SK-N-SH (cell line): ENCODE measurements around the gene NUAK2.

Experiments
- EP300 ChIP-seq, 2 experiments: IDR thresholded peaks; 2 replicates each; pipeline versions ENCODE4 v1.4.0 to v1.6.1; 2012; ENCODE audit warnings: borderline replicate concordance in 1 of 2, low read depth in 1 of 2, low read length in 1 of 2
- FOXJ3 ChIP-seq: sonication (generic); formaldehyde crosslinking; IDR thresholded peaks from 2 replicates; pipeline ENCODE4 v1.5.1; 2020; ENCODE audit warnings: mild to moderate bottlenecking, missing genetic modification reagents
- TF ChIP-seq, protein P1 (sequence below): fragments of 150-350 bp; IDR thresholded peaks from 2 replicates; pipeline ENCODE4 v1.6.1; 2016; ENCODE audit warnings: mild to moderate bottlenecking, low read depth, low read length
- TF ChIP-seq, protein P2 (sequence below): fragments of 200-600 bp; sonication (generic); IDR thresholded peaks from 2 replicates; pipeline ENCODE4 v1.6.1; 2017; ENCODE audit warnings: antibody characterized with exemption, mild to moderate bottlenecking, moderate library complexity

DNA sequence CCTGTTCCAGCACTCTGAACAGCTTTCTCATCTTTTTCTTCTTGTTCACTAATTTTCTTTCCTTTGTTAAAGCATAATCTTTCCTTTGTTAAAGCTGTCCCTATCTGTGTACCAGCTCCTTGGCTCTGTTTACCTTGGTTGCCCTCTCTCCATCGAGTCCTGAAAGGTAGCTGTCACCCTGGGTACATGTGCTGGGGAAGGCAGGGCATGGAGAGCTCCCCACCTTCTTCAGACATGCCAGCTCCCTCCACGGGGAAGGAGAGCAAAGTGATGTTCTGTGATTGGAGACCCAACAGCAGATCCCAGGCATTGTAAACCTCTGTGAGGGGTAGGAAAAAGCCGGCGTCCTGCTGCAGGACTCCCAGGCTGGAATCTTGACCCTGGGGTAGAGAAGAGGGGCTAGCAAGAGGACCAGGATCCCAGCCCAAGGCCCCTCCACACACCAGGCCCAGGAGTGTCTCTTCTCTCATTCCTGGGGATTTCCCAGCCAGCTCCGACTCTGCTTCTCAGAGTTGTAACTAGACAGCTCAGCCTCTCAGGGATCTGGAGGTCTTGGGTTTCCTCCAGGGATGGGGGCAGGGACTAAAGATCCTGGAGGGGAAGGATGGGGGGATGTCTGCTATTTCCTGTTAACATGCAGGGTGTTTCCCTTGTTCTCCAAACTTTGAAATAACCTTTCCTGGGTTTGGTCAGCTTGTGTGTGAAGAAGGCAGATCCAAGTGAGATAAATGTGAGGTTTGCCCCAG, 59.4 kb downstream of the NUAK2 start:
- TF ChIP-seq, protein P1, sequence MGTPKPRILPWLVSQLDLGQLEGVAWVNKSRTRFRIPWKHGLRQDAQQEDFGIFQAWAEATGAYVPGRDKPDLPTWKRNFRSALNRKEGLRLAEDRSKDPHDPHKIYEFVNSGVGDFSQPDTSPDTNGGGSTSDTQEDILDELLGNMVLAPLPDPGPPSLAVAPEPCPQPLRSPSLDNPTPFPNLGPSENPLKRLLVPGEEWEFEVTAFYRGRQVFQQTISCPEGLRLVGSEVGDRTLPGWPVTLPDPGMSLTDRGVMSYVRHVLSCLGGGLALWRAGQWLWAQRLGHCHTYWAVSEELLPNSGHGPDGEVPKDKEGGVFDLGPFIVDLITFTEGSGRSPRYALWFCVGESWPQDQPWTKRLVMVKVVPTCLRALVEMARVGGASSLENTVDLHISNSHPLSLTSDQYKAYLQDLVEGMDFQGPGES = no peak
- TF ChIP-seq, protein P2, sequence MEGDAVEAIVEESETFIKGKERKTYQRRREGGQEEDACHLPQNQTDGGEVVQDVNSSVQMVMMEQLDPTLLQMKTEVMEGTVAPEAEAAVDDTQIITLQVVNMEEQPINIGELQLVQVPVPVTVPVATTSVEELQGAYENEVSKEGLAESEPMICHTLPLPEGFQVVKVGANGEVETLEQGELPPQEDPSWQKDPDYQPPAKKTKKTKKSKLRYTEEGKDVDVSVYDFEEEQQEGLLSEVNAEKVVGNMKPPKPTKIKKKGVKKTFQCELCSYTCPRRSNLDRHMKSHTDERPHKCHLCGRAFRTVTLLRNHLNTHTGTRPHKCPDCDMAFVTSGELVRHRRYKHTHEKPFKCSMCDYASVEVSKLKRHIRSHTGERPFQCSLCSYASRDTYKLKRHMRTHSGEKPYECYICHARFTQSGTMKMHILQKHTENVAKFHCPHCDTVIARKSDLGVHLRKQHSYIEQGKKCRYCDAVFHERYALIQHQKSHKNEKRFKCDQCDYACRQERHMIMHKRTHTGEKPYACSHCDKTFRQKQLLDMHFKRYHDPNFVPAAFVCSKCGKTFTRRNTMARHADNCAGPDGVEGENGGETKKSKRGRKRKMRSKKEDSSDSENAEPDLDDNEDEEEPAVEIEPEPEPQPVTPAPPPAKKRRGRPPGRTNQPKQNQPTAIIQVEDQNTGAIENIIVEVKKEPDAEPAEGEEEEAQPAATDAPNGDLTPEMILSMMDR = no peak
- TF ChIP-seq EP300 (IDR thresholded peaks at IDR 0.05; ENCODE audit: borderline replicate concordance in 1 of 2, low read depth in 1 of 2, low read length in 1 of 2) = no peak
- no peak for TF ChIP-seq FOXJ3 (CRISPR knock-in tag)
